ENCODE results near the gene ELK4. TPM values are rescaled to one million over a fixed set of nuclear protein-coding genes. Genes with fewer than 3 reads are reported as not detected.

ELK4 gene
- total and polyA plus RNA-seq, 2 of the 13 experiments (the other 11 are each of a cell fraction or from before 2014, with no cell fraction given): 8.3 to 13.1 TPM

DNA sequence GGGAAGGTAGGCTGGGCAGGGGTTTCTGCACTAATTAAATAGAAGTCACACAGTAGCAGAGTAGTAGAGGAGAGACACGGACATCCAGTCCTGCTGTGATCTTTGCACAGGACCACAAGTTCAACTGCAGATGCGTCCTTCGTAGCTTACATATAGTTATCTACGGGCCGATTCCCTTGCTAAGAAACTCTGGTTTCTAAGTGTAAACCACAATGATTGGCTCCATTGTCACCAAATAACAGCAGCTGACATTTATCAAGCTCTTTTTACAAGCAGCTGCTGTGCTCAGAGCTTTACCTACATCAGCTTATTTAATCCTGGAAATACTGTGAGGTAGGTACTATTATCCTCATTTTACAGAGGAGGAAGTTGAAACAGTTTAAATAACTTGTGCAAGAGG is 45.4 kb upstream of the ELK4 start (continued):
- TF ChIP-seq, protein P1, sequence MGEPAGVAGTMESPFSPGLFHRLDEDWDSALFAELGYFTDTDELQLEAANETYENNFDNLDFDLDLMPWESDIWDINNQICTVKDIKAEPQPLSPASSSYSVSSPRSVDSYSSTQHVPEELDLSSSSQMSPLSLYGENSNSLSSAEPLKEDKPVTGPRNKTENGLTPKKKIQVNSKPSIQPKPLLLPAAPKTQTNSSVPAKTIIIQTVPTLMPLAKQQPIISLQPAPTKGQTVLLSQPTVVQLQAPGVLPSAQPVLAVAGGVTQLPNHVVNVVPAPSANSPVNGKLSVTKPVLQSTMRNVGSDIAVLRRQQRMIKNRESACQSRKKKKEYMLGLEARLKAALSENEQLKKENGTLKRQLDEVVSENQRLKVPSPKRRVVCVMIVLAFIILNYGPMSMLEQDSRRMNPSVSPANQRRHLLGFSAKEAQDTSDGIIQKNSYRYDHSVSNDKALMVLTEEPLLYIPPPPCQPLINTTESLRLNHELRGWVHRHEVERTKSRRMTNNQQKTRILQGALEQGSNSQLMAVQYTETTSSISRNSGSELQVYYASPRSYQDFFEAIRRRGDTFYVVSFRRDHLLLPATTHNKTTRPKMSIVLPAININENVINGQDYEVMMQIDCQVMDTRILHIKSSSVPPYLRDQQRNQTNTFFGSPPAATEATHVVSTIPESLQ (CRISPR knock-in tag; conservative IDR thresholded peaks at IDR 0.05): no peak
- TF ChIP-seq, protein P2, sequence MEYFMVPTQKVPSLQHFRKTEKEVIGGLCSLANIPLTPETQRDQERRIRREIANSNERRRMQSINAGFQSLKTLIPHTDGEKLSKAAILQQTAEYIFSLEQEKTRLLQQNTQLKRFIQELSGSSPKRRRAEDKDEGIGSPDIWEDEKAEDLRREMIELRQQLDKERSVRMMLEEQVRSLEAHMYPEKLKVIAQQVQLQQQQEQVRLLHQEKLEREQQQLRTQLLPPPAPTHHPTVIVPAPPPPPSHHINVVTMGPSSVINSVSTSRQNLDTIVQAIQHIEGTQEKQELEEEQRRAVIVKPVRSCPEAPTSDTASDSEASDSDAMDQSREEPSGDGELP (IDR thresholded peaks at IDR 0.05; ENCODE audit: borderline replicate concordance, low read depth): 0 out of 2 replicates have a peak, but pooled peaks have one; percentile 22
- TF ChIP-seq NFIB (CRISPR knock-in tag; IDR thresholded peaks at IDR 0.05; ENCODE audit: borderline replicate concordance): no peak
- no peak for TF ChIP-seq ZNF468 (CRISPR knock-in tag; IDR thresholded peaks at IDR 0.05)
- TF ChIP-seq ZNF678 (CRISPR knock-in tag; IDR thresholded peaks at IDR 0.05): no peak
- peak; percentile 29; the same call in 1 of the 2 replicates for TF ChIP-seq HNF4G (IDR thresholded peaks at IDR 0.05; ENCODE audit: borderline replicate concordance, low read depth, low read length)
- no peak for TF ChIP-seq HNF4G (CRISPR knock-in tag; IDR thresholded peaks at IDR 0.05; ENCODE audit: borderline replicate concordance, low read depth)

DNA sequence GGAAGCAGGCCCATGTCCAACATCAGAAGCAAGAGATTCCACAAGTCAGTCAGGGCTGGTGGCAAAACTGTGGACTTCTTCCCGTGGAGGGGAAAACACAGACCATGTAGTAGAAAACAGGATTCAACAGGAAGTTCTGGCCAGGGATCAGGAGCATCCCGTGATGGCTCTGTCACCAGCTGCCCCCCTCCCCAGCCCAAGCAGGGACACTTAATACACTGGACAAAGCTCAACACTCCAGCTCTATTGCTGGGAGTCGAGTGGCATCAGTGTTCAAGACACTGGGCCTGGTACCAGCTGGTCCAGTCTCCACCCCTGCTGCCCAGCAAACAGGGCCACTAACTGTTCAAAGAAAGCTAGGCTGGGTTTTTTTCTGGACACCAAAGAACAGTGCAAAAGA is 44.8 kb upstream of the ELK4 start:
- Histone ChIP-seq H3K79me2 (ENCODE audit: insufficient read depth, low read length) (no peaks in the 10 kb centered on the region), H3K36me3 (replicated peaks in 1 of 2; ENCODE audit: control insufficient read depth in 1 of 2, insufficient read depth in 2 of 2, low read length in 2 of 2) (no peaks in the 10 kb centered on the region; a peak in 1 of 5 replicates), H4K20me1 (ENCODE audit: insufficient read depth, low read length) (no peaks in the 10 kb centered on the region), H3K27ac (ENCODE audit: extremely low read length, insufficient read depth, low read length) (peak overlapping the region; percentile 44), H3K27me3 (ENCODE audit: control insufficient read depth in 1 of 2, insufficient read depth in 2 of 2, low read length in 2 of 2) (no peaks in the 10 kb centered on the region; a peak in 1 of 5 replicates), H3K4me3 (replicated peaks in 1 of 3; ENCODE audit: insufficient read depth in 1 of 3, low read depth in 2 of 3, low read length in 3 of 3) (peak overlapping the region; percentile 3 to 45 (median 24); a peak in 3 of 6 replicates), H3K9me3 (ENCODE audit: low read length) (no peaks in the 10 kb centered on the region), H3K4me2 (ENCODE audit: low read depth, low read length) (peak overlapping the region; percentile 59), H2AFZ (ENCODE audit: low read length) (no peak overlapping the region), H3K9ac (ENCODE audit: insufficient read depth, low read depth, low read length) (no peak overlapping the region; the same call in 1 of the 2 replicates), H3K4me1 (ENCODE audit: insufficient read depth, low read length) (peaks cover 85% of the 10 kb centered on the region)
- DNase-seq (ENCODE audit: low spot score) (no peak), FAIRE-seq (no peak), ATAC-seq (peak; percentile 19)
- intact Hi-C loops (cut with micrococcal nuclease; ENCODE audit: unreplicated experiment) (loop anchor here (2.0 kb wide), 1 partner anchor 384 kb away; no protein-coding TSS in a partner anchor), in situ Hi-C loops (cut with HindIII; ENCODE audit: extremely low pct_ligation_motif_present, low pct_unique_long_range_greater_than_20kb) (no loop called here)
- ChIA-PET CTCF (ENCODE audit: low intra/inter-chr PET ratio, low total read pairs) (no interaction called here), POLR2A (interaction anchor here (0.8 to 4.0 kb wide), 8 partner anchors 7 to 226 kb away, joined by 3 to 16 read pairs (median 4); partner anchors contain the start of gene ELK4)
- TF ChIP-seq ZNF841 (CRISPR knock-in tag; IDR thresholded peaks at IDR 0.05; ENCODE audit: borderline replicate concordance) (no peak), ZBTB7A (CRISPR knock-in tag; IDR thresholded peaks at IDR 0.05) (0 out of 2 replicates have a peak, but pooled peaks have one; percentile 0)
- TF ChIP-seq, protein P3, sequence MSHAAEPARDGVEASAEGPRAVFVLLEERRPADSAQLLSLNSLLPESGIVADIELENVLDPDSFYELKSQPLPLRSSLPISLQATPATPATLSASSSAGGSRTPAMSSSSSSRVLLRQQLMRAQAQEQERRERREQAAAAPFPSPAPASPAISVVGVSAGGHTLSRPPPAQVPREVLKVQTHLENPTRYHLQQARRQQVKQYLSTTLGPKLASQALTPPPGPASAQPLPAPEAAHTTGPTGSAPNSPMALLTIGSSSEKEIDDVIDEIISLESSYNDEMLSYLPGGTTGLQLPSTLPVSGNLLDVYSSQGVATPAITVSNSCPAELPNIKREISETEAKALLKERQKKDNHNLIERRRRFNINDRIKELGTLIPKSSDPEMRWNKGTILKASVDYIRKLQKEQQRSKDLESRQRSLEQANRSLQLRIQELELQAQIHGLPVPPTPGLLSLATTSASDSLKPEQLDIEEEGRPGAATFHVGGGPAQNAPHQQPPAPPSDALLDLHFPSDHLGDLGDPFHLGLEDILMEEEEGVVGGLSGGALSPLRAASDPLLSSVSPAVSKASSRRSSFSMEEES (CRISPR knock-in tag; IDR thresholded peaks at IDR 0.05): 0 out of 2 replicates have a peak, but pooled peaks have one; percentile 33
- BruUV-seq (replicated peaks): no TSS peak
- WGBS (ENCODE audit: low lambda C conversion rate): 0% methylated on average over 1 of the region's 3 CpGs
